Fibroblast of gingiva (primary cell): ENCODE measurements around the gene PPFIA4.

Experiments
- DNase-seq: peaks from one replicate; pipeline ENCODE4 v3.0.0-alpha.2; 2011; ENCODE audit warnings: low read depth

Gene PPFIA4

GRCh38 chr1:203126866-203127665, 100.8 kb downstream of the PPFIA4 start:
- DNase-seq: no peak

- no peak for DNase-seq
These were observed 101.6 kb downstream of the PPFIA4 start, which contains the start of gene ADORA1 for GRCh38 chr1:203127666-203128430. Gene ADORA1, plus strand, starts transcription at chr1:203127726. Its CDS starts 1,116 bp downstream, at chr1:203128842.

GRCh38 chr1:203128431-203128715, 102.1 kb downstream of the PPFIA4 start:
- DNase-seq: no peak
